Caco-2 (cell line): ENCODE results near the gene RALGPS2. TPM values are rescaled to one million over a fixed set of nuclear protein-coding genes. Genes with fewer than 3 reads are reported as not detected.

Experiments used
- BruUV-seq: library from RNA; stranded (reverse); fragments of 400-500 nt; replicated peaks from 2 replicates; lab custom pipeline; 2021; lab: Mats Ljungman, UMichigan
- CTCF ChIA-PET: fragments of 300-600 bp; sonication (Branson Sonifier 250); formaldehyde crosslinking; loops from one replicate; lab custom pipeline; 2022; ENCODE audit warnings: antibody characterized with exemption; lab: Charles Lee
- POLR2A ChIA-PET: fragments of 300-600 bp; sonication (Branson Sonifier 250); formaldehyde crosslinking; loops from one replicate; lab custom pipeline; 2022; ENCODE audit warnings: antibody characterized with exemption; lab: Charles Lee
- DNase-seq, 2 experiments: peaks; one replicate each; pipeline versions ENCODE4 v3.0.0 to v3.0.0-alpha.2; 2020 to 2022
- H3K27me3 ChIP-seq: replicated peaks from 2 replicates; pipeline ENCODE4 v1.6.0; 2011; ENCODE audit warnings: low read length; ENCODE audit not compliant: control insufficient read depth, insufficient read depth
- H3K36me3 ChIP-seq: 2 replicates; pipeline ENCODE4 v1.5.1; 2011; ENCODE audit warnings: low read length; ENCODE audit not compliant: control insufficient read depth, insufficient read depth
- H3K4me1 ChIP-seq: fragments of 250-450 bp; sonication (Bioruptor Pico); 2 replicates; pipeline ENCODE4 v1.5.1; 2020; ENCODE audit warnings: mild to moderate bottlenecking
- H3K4me3 ChIP-seq: 2 replicates; pipeline ENCODE4 v1.5.1; 2011; ENCODE audit warnings: low read depth, mild to moderate bottlenecking, control low read depth, low read length
- H3K9me3 ChIP-seq: fragments of 250-450 bp; sonication (Bioruptor Pico); 2 replicates; pipeline ENCODE4 v1.5.1; 2020; ENCODE audit warnings: mild to moderate bottlenecking, moderate library complexity
- H3K27ac Mint-ChIP-seq: one replicate; pipeline ENCODE4 v1.8.0; 2022; ENCODE audit warnings: mixed read lengths; ENCODE audit not compliant: unreplicated experiment
- H3K27me3 Mint-ChIP-seq: one replicate; pipeline ENCODE4 v1.8.0; 2022; ENCODE audit warnings: mixed read lengths; ENCODE audit not compliant: insufficient read depth, unreplicated experiment
- H3K36me3 Mint-ChIP-seq: one replicate; pipeline ENCODE4 v1.8.0; 2022; ENCODE audit warnings: mild to moderate bottlenecking, mixed read lengths; ENCODE audit not compliant: insufficient read depth, unreplicated experiment
- H3K4me1 Mint-ChIP-seq: one replicate; pipeline ENCODE4 v1.8.0; 2022; ENCODE audit warnings: low read depth, mixed read lengths; ENCODE audit not compliant: unreplicated experiment
- H3K4me3 Mint-ChIP-seq: one replicate; pipeline ENCODE4 v1.8.0; 2022; ENCODE audit warnings: mild to moderate bottlenecking, moderate library complexity, mixed read lengths; ENCODE audit not compliant: unreplicated experiment
- H3K9me3 Mint-ChIP-seq: one replicate; pipeline ENCODE4 v1.8.0; 2022; ENCODE audit warnings: mixed read lengths; ENCODE audit not compliant: unreplicated experiment
- intact Hi-C: fragments of 100-400 bp; cut with micrococcal nuclease; formaldehyde crosslinking; loops from one replicate; pipeline ENCODE4 v1.10.0; 2022; ENCODE audit not compliant: unreplicated experiment
- total RNA-seq: library from RNA; stranded (reverse); gene quantifications from 2 replicates; pipeline ENCODE4 v1.2.3, GENCODE V29; 2022
- TF ChIP-seq, protein P1 (sequence below), 2 experiments: fragments of 200-600 bp in 1 of 2; IDR thresholded peaks; 1 replicate in 1 of 2; 2 replicates in 1 of 2; pipeline versions ENCODE4 v1.5.1 to v1.8.0; 2011 to 2022; ENCODE audit warnings: antibody characterized with exemption in 1 of 2, control low read depth in 1 of 2, inconsistent platforms in 1 of 2, low read depth in 1 of 2, low read length in 1 of 2, mild to moderate bottlenecking in 1 of 2, moderate library complexity in 1 of 2; ENCODE audit not compliant: insufficient read depth in 1 of 2, severe bottlenecking in 1 of 2, unreplicated experiment in 1 of 2

Gene RALGPS2
- total RNA-seq, 1 experiment from 2014 or later = 26.1 TPM

DNA sequence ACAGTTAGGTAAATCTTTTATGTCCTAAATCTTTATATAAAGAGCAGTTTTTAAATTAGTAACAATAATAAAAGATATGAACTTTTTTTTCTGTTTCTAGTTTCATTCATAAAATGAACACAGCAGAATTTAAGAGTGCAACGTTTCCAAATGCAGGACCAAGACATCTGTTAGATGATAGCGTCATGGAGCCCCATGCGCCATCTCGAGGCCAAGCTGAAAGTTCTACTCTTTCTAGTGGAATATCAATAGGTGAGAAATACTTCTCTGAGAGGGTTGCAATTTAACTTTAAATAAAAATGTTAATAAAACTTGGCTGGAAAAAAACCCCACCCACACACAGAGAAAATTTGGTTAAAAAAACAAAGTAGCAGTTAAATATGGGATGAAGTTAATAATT lies 160.8 kb downstream of the RALGPS2 start:
- CTCF ChIA-PET = no interaction called here
- no peak overlapping the region for H3K4me3 Mint-ChIP-seq
- H3K36me3 ChIP-seq = peaks cover 1% of the 10 kb centered on the region; the same call in 1 of the 2 replicates
- H3K4me1 Mint-ChIP-seq = no peaks in the 10 kb centered on the region
- POLR2A ChIA-PET = no interaction called here
- H3K27me3 Mint-ChIP-seq = no peaks in the 10 kb centered on the region
- no peaks in the 10 kb centered on the region for H3K27me3 ChIP-seq
- no peaks in the 10 kb centered on the region for H3K4me1 ChIP-seq
- DNase-seq = peak in 1 of 2 experiments; percentile 11
- H3K36me3 Mint-ChIP-seq = peaks cover 15% of the 10 kb centered on the region
- no peaks in the 10 kb centered on the region for H3K9me3 Mint-ChIP-seq
- H3K27ac Mint-ChIP-seq = no peak overlapping the region
- BruUV-seq = no TSS peak
- H3K4me3 ChIP-seq = no peak overlapping the region
- intact Hi-C loops = loop anchor here (5.0 to 10.0 kb wide), 2 partner anchors 101 to 344 kb away; no protein-coding TSS in a partner anchor
- TF ChIP-seq, protein P1, sequence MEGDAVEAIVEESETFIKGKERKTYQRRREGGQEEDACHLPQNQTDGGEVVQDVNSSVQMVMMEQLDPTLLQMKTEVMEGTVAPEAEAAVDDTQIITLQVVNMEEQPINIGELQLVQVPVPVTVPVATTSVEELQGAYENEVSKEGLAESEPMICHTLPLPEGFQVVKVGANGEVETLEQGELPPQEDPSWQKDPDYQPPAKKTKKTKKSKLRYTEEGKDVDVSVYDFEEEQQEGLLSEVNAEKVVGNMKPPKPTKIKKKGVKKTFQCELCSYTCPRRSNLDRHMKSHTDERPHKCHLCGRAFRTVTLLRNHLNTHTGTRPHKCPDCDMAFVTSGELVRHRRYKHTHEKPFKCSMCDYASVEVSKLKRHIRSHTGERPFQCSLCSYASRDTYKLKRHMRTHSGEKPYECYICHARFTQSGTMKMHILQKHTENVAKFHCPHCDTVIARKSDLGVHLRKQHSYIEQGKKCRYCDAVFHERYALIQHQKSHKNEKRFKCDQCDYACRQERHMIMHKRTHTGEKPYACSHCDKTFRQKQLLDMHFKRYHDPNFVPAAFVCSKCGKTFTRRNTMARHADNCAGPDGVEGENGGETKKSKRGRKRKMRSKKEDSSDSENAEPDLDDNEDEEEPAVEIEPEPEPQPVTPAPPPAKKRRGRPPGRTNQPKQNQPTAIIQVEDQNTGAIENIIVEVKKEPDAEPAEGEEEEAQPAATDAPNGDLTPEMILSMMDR (IDR thresholded peaks at IDR 0.05; ENCODE audit: insufficient read depth in 1 of 2, low read depth in 1 of 2, low read length in 1 of 2, severe bottlenecking in 1 of 2, unreplicated experiment in 1 of 2) = peak in 1 of 2 experiments; percentile 39
- no peaks in the 10 kb centered on the region for H3K9me3 ChIP-seq

DNA sequence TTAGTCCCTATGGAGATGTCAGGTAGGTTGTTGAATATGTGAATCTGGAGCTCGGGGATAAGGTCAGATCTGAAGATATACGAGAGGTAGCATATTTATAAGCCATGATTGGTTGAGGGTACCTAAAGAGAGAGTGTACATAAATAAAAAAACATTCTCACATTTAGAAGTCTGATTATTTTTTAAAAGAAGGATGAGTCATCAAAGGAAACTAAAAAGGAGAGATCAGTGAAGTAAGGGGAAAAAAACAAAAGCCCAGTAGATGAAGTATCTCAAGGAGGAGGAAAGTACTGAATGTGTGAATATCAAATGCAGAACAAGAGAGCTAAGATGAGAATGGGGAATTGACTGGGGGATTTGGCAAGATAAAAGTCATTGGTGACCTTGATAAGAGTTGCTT lies 161.5 kb downstream of the RALGPS2 start:
- Mint-ChIP-seq H3K27ac (no peak overlapping the region), H3K4me3 (no peak overlapping the region), H3K9me3 (no peaks in the 10 kb centered on the region), H3K27me3 (no peaks in the 10 kb centered on the region), H3K36me3 (peaks cover 15% of the 10 kb centered on the region), H3K4me1 (no peaks in the 10 kb centered on the region)
- CTCF ChIA-PET = no interaction called here
- Histone ChIP-seq H3K4me3 (no peak overlapping the region), H3K4me1 (no peaks in the 10 kb centered on the region), H3K9me3 (no peaks in the 10 kb centered on the region), H3K27me3 (no peaks in the 10 kb centered on the region), H3K36me3 (peaks cover 1% of the 10 kb centered on the region; the same call in 1 of the 2 replicates)
- BruUV-seq = no TSS peak
- POLR2A ChIA-PET = no interaction called here
- TF ChIP-seq, protein P1 (IDR thresholded peaks at IDR 0.05; ENCODE audit: insufficient read depth in 1 of 2, low read depth in 1 of 2, low read length in 1 of 2, severe bottlenecking in 1 of 2, unreplicated experiment in 1 of 2) = no peak
- intact Hi-C loops = loop anchor here (5.0 to 10.0 kb wide), 2 partner anchors 102 to 344 kb away; no protein-coding TSS in a partner anchor
- DNase-seq = no peak

DNA sequence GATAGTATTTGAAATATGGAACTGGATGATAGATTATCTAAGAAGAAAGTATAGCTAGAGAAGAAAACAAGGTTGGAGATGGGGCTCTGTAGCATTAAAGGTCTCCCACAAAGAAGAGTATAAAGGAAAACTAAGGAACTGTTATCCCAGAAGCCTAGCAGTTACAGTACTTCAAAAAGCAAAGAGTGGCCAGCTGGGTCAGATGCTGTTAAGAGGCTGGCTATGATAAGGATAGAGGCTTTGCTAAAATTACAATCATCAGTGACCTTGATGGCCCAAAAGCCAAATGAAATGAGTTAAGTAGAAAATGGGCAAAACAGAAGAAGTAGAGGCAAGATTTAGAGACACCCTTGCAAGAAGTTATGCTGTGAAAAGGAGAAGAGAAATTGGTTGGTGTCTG lies 170.9 kb downstream of the RALGPS2 start:
- Mint-ChIP-seq H3K36me3 (peaks cover 11% of the 10 kb centered on the region), H3K27me3 (no peaks in the 10 kb centered on the region), H3K4me3 (no peak overlapping the region), H3K4me1 (no peaks in the 10 kb centered on the region), H3K27ac (no peak overlapping the region), H3K9me3 (peaks cover 9% of the 10 kb centered on the region)
- TF ChIP-seq, protein P1 (IDR thresholded peaks at IDR 0.05; ENCODE audit: insufficient read depth in 1 of 2, low read depth in 1 of 2, low read length in 1 of 2, severe bottlenecking in 1 of 2, unreplicated experiment in 1 of 2) = no peak
- no peaks in the 10 kb centered on the region for H3K9me3 ChIP-seq
- ChIA-PET CTCF (no interaction called here), POLR2A (no interaction called here)
- DNase-seq = no peak
- H3K4me3 ChIP-seq = no peak overlapping the region
- H3K36me3 ChIP-seq = 0 out of 2 replicates have a peak, but pooled peaks cover 1% of the 10 kb centered on the region
- intact Hi-C loops = no loop called here
- H3K4me1 ChIP-seq = no peaks in the 10 kb centered on the region
- no TSS peak for BruUV-seq
- no peaks in the 10 kb centered on the region for H3K27me3 ChIP-seq
